HL-60 (cell line): ENCODE results near the gene LAMC1.

ENCODE experiments used
- DNase-seq, 2 experiments: peaks; one replicate each; pipeline ENCODE4 v3.0.0-alpha.2; 2010 to 2020; ENCODE audit warnings: low read depth in 1 of 2, low spot score in 1 of 2
- H3K27ac ChIP-seq: fragments of 250-450 bp; sonication (Bioruptor Pico); replicated peaks from 2 replicates; pipeline ENCODE4 v1.5.1; 2020; ENCODE audit warnings: mild to moderate bottlenecking, moderate library complexity
- H3K27me3 ChIP-seq: fragments of 250-450 bp; sonication (Bioruptor Pico); 2 replicates; pipeline ENCODE4 v1.5.1; 2021; ENCODE audit warnings: mild to moderate bottlenecking, moderate library complexity; ENCODE audit not compliant: insufficient read depth, poor library complexity, severe bottlenecking
- H3K4me3 ChIP-seq: replicated peaks from 2 replicates; pipeline ENCODE4 v1.5.1; 2011; ENCODE audit warnings: mild to moderate bottlenecking, control low read depth, low read length; ENCODE audit not compliant: insufficient read depth
- GABPA ChIP-seq: IDR thresholded peaks from 2 replicates; pipeline ENCODE4 v1.6.1; 2012; ENCODE audit warnings: low read depth
- POLR2AphosphoS5 ChIP-seq: IDR thresholded peaks from 2 replicates; pipeline ENCODE4 v1.6.1; 2012; ENCODE audit warnings: low read depth
- TF ChIP-seq, protein P1 (sequence below): IDR thresholded peaks from one replicate; pipeline ENCODE4 v1.5.1; 2011; ENCODE audit warnings: low read length, control low read depth, inconsistent platforms; ENCODE audit not compliant: insufficient read depth
- TF ChIP-seq, protein P2 (sequence below): IDR thresholded peaks from 2 replicates; pipeline ENCODE4 v1.6.1; 2012; ENCODE audit warnings: low read depth; ENCODE audit not compliant: insufficient replicate concordance

LAMC1 gene

DNA sequence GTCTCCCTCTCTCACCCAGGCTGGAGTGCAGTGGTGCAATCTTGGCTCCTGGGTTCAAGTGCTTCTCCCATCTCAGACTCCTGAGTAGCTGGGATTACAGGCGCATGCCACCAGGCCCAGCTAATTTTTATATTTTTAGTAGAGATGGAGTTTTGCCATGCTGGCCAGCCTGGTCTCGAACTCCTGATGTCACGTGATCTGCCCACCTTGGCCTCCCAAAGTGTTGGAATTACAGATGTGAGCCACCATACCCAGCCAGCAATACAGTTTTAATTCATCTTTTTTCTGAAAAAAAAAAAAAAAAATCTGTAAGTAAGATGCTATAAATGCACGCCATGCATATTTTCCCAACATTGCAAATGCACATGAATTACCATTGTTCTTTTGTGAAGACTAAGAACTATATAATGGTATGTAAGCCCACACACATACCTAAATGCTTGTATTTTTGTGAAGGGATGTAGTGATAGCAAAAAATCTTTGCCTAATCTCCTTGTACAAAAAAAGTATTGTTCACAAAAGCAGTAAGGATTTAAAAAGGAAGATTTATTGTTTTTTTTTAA, 170.8 kb downstream of the LAMC1 start:
- H3K4me3 ChIP-seq: no peak overlapping the region
- H3K27me3 ChIP-seq: no peaks in the 10 kb centered on the region
- H3K27ac ChIP-seq: no peak overlapping the region
- TF ChIP-seq, protein P1, sequence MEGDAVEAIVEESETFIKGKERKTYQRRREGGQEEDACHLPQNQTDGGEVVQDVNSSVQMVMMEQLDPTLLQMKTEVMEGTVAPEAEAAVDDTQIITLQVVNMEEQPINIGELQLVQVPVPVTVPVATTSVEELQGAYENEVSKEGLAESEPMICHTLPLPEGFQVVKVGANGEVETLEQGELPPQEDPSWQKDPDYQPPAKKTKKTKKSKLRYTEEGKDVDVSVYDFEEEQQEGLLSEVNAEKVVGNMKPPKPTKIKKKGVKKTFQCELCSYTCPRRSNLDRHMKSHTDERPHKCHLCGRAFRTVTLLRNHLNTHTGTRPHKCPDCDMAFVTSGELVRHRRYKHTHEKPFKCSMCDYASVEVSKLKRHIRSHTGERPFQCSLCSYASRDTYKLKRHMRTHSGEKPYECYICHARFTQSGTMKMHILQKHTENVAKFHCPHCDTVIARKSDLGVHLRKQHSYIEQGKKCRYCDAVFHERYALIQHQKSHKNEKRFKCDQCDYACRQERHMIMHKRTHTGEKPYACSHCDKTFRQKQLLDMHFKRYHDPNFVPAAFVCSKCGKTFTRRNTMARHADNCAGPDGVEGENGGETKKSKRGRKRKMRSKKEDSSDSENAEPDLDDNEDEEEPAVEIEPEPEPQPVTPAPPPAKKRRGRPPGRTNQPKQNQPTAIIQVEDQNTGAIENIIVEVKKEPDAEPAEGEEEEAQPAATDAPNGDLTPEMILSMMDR: no peak
- no peak for DNase-seq

DNA sequence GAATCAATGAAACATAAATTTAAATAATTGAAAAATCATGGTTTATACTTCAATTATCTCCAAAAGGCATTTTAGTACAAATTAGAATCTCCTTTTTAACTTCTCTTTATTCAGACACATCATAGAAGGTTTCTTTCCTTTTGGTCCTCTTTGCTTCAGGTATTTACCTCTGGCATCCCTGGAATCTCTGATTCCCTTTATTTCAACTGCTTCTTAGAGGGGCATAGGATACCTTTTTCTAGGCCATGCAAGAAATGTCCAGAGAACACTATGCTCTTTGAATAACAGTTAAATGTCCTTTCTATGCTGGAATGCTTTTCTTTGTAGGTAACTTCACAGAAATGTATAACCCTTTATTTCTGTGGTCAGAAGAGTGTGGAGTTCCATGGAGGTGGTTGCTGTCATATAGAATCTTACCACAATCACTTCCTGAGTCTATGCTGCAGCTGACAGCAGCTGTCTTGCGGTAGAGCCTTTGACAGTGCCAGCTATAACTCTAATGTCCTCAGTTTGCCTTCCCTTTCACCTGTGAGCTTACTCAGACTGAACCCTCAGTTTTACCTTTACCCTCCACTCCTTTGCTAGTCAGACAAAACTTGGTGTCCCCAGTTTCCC, 171.4 kb downstream of the LAMC1 start:
- H3K27ac ChIP-seq: no peak overlapping the region

DNA sequence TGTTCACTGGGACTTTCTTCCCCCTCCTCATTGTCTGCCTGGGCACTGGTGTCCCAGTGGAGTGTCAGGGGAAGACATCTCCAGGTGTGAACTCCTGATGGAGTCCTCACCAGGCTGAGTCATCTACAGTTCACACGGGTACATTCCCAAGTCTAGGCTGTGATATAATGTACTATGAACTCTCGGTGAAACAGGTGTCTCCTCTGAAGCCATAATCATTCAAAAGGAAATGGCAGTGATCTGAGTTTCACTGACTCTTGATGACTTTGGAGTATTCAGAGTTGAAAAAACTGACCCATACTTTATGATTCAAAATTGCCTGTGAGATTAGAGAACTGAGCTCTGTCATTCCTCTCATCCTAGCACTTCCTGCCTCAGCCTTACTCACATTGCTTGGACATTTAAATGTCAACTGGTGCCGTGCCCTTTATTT, 171.9 kb downstream of the LAMC1 start:
- Histone ChIP-seq H3K27ac (no peak overlapping the region), H3K27me3 (no peaks in the 10 kb centered on the region)

More for the DNA sequence above, 171.4 kb downstream of the LAMC1 start:
- Histone ChIP-seq H3K4me3 (no peak overlapping the region), H3K27me3 (no peaks in the 10 kb centered on the region)
- peak in 1 of 2 experiments; percentile 3 for DNase-seq
- peak; percentile 35; the same call in 1 of the 2 replicates for TF ChIP-seq POLR2AphosphoS5
- TF ChIP-seq, protein P2, sequence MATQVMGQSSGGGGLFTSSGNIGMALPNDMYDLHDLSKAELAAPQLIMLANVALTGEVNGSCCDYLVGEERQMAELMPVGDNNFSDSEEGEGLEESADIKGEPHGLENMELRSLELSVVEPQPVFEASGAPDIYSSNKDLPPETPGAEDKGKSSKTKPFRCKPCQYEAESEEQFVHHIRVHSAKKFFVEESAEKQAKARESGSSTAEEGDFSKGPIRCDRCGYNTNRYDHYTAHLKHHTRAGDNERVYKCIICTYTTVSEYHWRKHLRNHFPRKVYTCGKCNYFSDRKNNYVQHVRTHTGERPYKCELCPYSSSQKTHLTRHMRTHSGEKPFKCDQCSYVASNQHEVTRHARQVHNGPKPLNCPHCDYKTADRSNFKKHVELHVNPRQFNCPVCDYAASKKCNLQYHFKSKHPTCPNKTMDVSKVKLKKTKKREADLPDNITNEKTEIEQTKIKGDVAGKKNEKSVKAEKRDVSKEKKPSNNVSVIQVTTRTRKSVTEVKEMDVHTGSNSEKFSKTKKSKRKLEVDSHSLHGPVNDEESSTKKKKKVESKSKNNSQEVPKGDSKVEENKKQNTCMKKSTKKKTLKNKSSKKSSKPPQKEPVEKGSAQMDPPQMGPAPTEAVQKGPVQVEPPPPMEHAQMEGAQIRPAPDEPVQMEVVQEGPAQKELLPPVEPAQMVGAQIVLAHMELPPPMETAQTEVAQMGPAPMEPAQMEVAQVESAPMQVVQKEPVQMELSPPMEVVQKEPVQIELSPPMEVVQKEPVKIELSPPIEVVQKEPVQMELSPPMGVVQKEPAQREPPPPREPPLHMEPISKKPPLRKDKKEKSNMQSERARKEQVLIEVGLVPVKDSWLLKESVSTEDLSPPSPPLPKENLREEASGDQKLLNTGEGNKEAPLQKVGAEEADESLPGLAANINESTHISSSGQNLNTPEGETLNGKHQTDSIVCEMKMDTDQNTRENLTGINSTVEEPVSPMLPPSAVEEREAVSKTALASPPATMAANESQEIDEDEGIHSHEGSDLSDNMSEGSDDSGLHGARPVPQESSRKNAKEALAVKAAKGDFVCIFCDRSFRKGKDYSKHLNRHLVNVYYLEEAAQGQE: no peak

More for the DNA sequence above, 171.9 kb downstream of the LAMC1 start:
- no peak for DNase-seq
- TF ChIP-seq POLR2AphosphoS5 (no peak), GABPA (no peak)
- TF ChIP-seq, protein P2: no peak
- H3K4me3 ChIP-seq: no peak overlapping the region
